Measurements from ENCODE around the gene GLT8D1. TPM values are rescaled to one million over a fixed set of nuclear protein-coding genes. Genes with fewer than 3 reads are reported as not detected.

The GLT8D1 gene
- total and polyA plus RNA-seq, 2 of the 13 experiments (the other 11 are each of a cell fraction or from before 2014, with no cell fraction given): 110 to 121 TPM

DNA sequence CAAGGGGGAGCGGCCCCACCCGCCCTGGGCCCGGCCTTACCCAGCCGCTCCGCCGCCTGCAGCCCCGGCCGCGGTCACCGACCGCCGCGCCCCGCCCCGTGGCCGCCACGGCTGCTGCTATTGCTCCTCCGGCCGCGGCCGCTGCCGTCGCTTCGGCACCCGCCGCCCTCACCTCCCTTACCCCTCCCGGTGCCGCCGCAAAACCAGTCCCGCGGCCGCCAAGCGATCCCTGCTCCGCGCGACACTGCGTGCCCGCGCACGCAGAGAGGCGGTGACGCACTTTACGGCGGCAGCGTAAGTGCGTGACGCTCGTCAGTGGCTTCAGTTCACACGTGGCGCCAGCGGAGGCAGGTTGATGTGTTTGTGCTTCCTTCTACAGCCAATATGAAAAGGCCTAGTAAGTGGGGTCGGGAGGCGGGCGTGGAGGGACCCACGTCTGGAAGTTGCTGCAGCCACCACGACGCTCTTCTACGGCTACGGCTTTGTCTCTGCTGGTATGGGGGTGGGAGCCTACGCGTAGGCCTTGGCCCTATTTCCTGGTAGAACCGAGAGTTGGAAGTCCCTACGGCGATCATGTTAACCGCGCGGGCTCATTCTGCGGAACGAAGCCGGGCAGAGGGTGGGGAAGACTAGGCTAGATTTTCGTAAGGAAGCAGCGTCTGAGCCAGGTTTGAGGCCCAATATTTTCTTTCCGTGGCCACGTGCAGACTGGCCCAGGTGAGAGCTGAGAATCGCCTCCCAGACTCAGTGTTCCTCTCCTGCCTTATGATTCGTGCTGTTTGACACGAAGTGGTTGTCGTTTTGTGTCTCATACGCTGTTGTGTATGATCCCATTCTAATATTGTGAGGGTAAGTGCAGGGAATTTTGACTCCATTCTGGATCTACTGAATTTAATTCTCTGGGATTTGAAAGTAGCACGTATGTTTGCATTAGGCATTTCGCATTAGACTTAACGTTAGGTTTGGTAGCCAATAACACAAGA, 19.6 kb downstream of the GLT8D1 start, which contains the start of the genes GNL3 and PBRM1 (continued):
- peak; percentile 94; the same call in 1 of the 2 replicates for TF ChIP-seq FOXK1 (CRISPR knock-in tag; IDR thresholded peaks at IDR 0.05; ENCODE audit: borderline replicate concordance, low read depth)
- no peak for TF ChIP-seq SRSF1 (optimal IDR thresholded peaks at IDR 0.05; ENCODE audit: low read depth, low read length)
- no peak for TF ChIP-seq NFAT5 (CRISPR knock-in tag; IDR thresholded peaks at IDR 0.05)
- TF ChIP-seq RAD51 (IDR thresholded peaks at IDR 0.05; ENCODE audit: borderline replicate concordance): no peak
- TF ChIP-seq ZNF296 (CRISPR knock-in tag; conservative IDR thresholded peaks at IDR 0.05): no peak; the same call in 1 of the 2 replicates
- TF ChIP-seq ATRX (CRISPR knock-in tag; IDR thresholded peaks at IDR 0.05; ENCODE audit: borderline replicate concordance): no peak
- TF ChIP-seq, protein P1, sequence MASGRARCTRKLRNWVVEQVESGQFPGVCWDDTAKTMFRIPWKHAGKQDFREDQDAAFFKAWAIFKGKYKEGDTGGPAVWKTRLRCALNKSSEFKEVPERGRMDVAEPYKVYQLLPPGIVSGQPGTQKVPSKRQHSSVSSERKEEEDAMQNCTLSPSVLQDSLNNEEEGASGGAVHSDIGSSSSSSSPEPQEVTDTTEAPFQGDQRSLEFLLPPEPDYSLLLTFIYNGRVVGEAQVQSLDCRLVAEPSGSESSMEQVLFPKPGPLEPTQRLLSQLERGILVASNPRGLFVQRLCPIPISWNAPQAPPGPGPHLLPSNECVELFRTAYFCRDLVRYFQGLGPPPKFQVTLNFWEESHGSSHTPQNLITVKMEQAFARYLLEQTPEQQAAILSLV (CRISPR knock-in tag; IDR thresholded peaks at IDR 0.05; ENCODE audit: borderline replicate concordance): peak; percentile 87
- no peak for TF ChIP-seq SSRP1 (CRISPR knock-in tag; IDR thresholded peaks at IDR 0.05)
- TF ChIP-seq ZSCAN12 (CRISPR knock-in tag; IDR thresholded peaks at IDR 0.05): no peak
- TF ChIP-seq IRX3 (CRISPR knock-in tag; IDR thresholded peaks at IDR 0.05; ENCODE audit: borderline replicate concordance, low read depth): peak; percentile 80; the same call in 1 of the 2 replicates
- TF ChIP-seq ZMYM3 (CRISPR knock-in tag; IDR thresholded peaks at IDR 0.05): peak; percentile 49; the same call in 1 of the 2 replicates
- no peak for TF ChIP-seq KAT2B (IDR thresholded peaks at IDR 0.05; ENCODE audit: borderline replicate concordance, low read depth, low read length)
- peak; percentile 67 for TF ChIP-seq RXRA (CRISPR knock-in tag; IDR thresholded peaks at IDR 0.05)
- TF ChIP-seq MAFF (IDR thresholded peaks at IDR 0.05; ENCODE audit: low read depth, low read length): no peak
- TF ChIP-seq RFXAP (CRISPR knock-in tag; IDR thresholded peaks at IDR 0.05; ENCODE audit: borderline replicate concordance): no peak
- no peak for TF ChIP-seq ZC3H4 (CRISPR knock-in tag; IDR thresholded peaks at IDR 0.05; ENCODE audit: borderline replicate concordance)
- peak; percentile 70 for TF ChIP-seq POGZ (CRISPR knock-in tag; IDR thresholded peaks at IDR 0.05)
- 0 out of 2 replicates have a peak, but pooled peaks have one; percentile 61 for TF ChIP-seq ZNF777 (CRISPR knock-in tag; IDR thresholded peaks at IDR 0.05)
- peak; percentile 91; the same call in 1 of the 2 replicates for TF ChIP-seq ZNF660 (CRISPR knock-in tag; IDR thresholded peaks at IDR 0.05; ENCODE audit: borderline replicate concordance, low read depth)
- no peak for TF ChIP-seq RFXANK (CRISPR knock-in tag; IDR thresholded peaks at IDR 0.05)
- no peak for TF ChIP-seq ELF4 (CRISPR knock-in tag; IDR thresholded peaks at IDR 0.05; ENCODE audit: borderline replicate concordance)
- no peak for TF ChIP-seq ZNF337 (CRISPR knock-in tag; IDR thresholded peaks at IDR 0.05; ENCODE audit: borderline replicate concordance, low read depth)
- TF ChIP-seq MYC (CRISPR knock-in tag; IDR thresholded peaks at IDR 0.05; ENCODE audit: borderline replicate concordance): peak; percentile 100
- peak; percentile 87; the same call in 1 of the 2 replicates for TF ChIP-seq ZNF782 (CRISPR knock-in tag; IDR thresholded peaks at IDR 0.05; ENCODE audit: borderline replicate concordance)
- no peak; the same call in 1 of the 2 replicates for TF ChIP-seq ZNF746 (CRISPR knock-in tag; IDR thresholded peaks at IDR 0.05)

Measured in HepG2 (cell line).